ENCODE data around the gene DPCD. TPM values are rescaled to one million over a fixed set of nuclear protein-coding genes. Genes with fewer than 3 reads are reported as not detected.
"Not testable (repeated sequence)": the region's sequence is repeated elsewhere in the genome, so short reads cannot be mapped to it uniquely, and the experiment has no call there.

Gene DPCD
- total RNA-seq, 1 donor from 2014 or later: 1.3 TPM

DNA sequence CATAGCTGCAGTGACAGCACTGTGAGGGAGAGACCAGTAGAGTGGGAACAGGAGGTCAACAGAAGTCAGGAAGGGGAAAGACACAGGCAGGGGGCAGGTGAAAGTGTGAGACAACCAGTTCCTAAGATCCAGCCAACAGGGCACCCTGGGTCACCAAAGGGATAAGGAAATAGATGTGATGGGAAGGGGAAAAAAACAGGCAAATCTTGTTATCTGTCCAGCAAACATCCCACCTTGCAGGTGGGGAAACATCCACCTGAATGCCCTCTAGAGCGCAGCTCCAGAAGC, 42.5 kb downstream of the DPCD start:
- Histone ChIP-seq H3K9me3 (no peaks in the 10 kb centered on the region), H3K4me1 (no peaks in the 10 kb centered on the region), H3K27me3 (no peaks in the 10 kb centered on the region), H3K4me3 (no peak overlapping the region), H3K36me3 (peaks cover 0 to 24% of the 10 kb centered on the region in 2 donors), H3K27ac (no peak overlapping the region)
- intact Hi-C loops (cut with DNase I): no loop called here
- no peak for TF ChIP-seq CTCF (IDR thresholded peaks at IDR 0.05)
- no peak for DNase-seq (ENCODE audit: low spot score in 2 of 2)

DNA sequence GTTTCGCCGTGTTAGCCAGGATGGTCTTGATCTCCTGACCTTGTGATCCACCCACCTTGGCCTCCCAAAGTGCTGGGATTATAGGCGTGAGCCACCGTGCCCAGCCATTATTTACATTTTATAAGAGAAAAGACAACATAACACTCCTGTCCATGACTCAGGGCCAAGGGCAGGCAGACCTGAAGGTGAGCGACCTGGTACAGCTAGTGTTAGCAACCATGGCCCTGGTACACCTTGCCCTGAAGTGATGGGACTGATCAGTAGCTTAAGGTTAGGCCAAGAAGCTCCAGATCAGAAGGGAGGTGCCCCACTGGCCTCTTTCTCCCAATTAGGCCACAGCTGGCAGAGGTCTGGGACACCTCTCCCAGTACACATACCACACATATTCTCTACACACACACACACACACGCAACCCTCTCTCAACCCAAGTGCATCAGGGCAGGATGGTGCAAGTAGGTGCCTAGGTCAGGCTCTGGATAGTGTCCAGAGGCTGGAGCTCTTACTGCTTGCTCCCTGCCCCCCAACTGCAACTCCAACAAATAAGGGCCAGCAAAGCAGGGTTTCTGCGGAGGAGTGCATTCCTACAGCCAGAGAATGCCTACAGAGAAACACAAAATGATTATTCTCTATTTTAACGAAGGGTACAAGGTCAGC, 43.8 kb downstream of the DPCD start:
- H3K27me3 ChIP-seq: no peaks in the 10 kb centered on the region
- H3K4me3 ChIP-seq: no peak overlapping the region
- H3K36me3 ChIP-seq: peaks cover 5 to 24% of the 10 kb centered on the region in 2 donors
- H3K9me3 ChIP-seq: no peaks in the 10 kb centered on the region
- no peak for DNase-seq (ENCODE audit: low spot score in 2 of 2)
- no peak for TF ChIP-seq CTCF (IDR thresholded peaks at IDR 0.05)
- H3K27ac ChIP-seq: no peak overlapping the region
- intact Hi-C loops (cut with DNase I): no loop called here
- H3K4me1 ChIP-seq: no peaks in the 10 kb centered on the region

DNA sequence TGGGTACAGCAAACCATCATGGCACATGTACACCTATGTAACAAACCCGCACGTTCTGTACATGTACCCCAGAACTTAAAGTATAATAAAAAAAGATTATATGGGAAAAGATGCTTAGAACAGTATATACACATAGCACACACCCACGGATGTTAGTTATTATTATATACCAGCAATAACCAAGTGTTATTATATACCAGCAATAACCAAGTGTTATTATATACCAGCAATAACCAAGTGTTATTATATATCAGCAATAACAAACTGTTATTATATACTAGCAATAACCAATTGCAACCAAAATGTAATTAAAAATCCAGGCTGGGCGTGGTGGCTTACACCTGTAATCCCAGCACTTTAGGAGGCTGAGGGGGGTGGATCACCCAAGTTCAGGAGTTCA, 45.4 kb downstream of the DPCD start:
- H3K27me3 ChIP-seq; H3K4me1 ChIP-seq; DNase-seq (ENCODE audit: low spot score in 2 of 2); H3K9me3 ChIP-seq; H3K4me3 ChIP-seq; H3K27ac ChIP-seq; intact Hi-C loops (cut with DNase I): not testable (repeated sequence)
- H3K36me3 ChIP-seq: peaks cover 5 to 31% of the 10 kb centered on the region in 2 donors

- no peaks in the 10 kb centered on the region for H3K27me3 ChIP-seq
- H3K36me3 ChIP-seq: peaks cover 5 to 11% of the 10 kb centered on the region in 2 donors
- DNase-seq (ENCODE audit: low spot score in 2 of 2): no peak
- H3K4me3 ChIP-seq: no peak overlapping the region
- H3K4me1 ChIP-seq: no peaks in the 10 kb centered on the region
- intact Hi-C loops (cut with DNase I): no loop called here
- TF ChIP-seq CTCF (IDR thresholded peaks at IDR 0.05): no peak
- no peaks in the 10 kb centered on the region for H3K9me3 ChIP-seq
- no peak overlapping the region for H3K27ac ChIP-seq
These were observed 51.2 kb downstream of the DPCD start for GRCh38 chr10:101639141-101639900.

DNA sequence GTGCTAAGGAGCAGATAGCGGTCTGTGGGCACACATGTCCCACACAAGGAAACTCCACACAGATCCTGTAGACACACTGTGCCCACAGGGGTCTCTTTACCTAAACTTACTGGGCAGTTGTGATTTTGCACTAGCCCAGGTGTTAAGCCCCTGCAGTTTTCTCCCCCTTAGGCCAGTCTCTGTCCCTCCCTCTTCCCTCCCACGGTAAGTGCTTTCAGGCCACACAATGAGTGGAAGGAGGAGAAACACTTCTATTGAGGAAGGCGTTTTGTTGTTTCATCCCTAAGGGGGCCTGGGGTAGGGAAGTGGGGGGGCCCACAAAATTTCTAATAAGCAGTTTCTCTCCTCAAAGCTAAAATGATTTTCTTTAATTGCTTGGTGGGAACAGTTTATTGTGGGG, 55.4 kb downstream of the DPCD start:
- H3K27me3 ChIP-seq: no peaks in the 10 kb centered on the region
- H3K36me3 ChIP-seq: peaks cover 4 to 6% of the 10 kb centered on the region in 2 donors

More for the DNA sequence above, 55.4 kb downstream of the DPCD start:
- TF ChIP-seq CTCF (IDR thresholded peaks at IDR 0.05): no peak
- intact Hi-C loops (cut with DNase I): no loop called here
- no peak for DNase-seq (ENCODE audit: low spot score in 2 of 2)
- Histone ChIP-seq H3K4me1 (peaks cover 3 to 15% of the 10 kb centered on the region in 2 donors), H3K4me3 (no peak overlapping the region), H3K27ac (no peak overlapping the region), H3K9me3 (no peaks in the 10 kb centered on the region)
